Measurements from ENCODE around the gene GSDMA.
A peak's percentile ranks its signal among the peaks of the same experiment; 100 is the strongest.

The GSDMA gene

DNA sequence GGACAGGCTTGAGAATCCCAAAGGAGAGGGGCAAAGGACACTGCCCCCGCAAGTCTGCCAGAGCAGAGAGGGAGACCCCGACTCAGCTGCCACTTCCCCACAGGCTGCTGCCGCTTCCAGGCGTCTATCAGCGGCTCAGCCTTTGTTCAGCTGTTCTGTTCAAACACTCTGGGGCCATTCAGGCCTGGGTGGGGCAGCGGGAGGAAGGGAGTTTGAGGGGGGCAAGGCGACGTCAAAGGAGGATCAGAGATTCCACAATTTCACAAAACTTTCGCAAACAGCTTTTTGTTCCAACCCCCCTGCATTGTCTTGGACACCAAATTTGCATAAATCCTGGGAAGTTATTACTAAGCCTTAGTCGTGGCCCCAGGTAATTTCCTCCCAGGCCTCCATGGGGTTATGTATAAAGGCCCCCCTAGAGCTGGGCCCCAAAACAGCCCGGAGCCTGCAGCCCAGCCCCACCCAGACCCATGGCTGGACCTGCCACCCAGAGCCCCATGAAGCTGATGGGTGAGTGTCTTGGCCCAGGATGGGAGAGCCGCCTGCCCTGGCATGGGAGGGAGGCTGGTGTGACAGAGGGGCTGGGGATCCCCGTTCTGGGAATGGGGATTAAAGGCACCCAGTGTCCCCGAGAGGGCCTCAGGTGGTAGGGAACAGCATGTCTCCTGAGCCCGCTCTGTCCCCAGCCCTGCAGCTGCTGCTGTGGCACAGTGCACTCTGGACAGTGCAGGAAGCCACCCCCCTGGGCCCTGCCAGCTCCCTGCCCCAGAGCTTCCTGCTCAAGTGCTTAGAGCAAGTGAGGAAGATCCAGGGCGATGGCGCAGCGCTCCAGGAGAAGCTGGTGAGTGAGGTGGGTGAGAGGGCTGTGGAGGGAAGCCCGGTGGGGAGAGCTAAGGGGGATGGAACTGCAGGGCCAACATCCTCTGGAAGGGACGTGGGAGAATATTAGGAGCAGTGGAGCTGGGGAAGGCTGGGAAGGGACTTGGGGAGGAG, 52.5 kb downstream of the GSDMA start, which contains the start of gene CSF3:
CSF3 (plus strand) TSS at position 436 of the 993 bp plus-strand sequence; CDS start at position 471, 35 bp downstream.
- H3K27ac ChIP-seq, result 0 out of 2 replicates have a peak within 1 kb of the TSS, but pooled peaks have one; percentile 9

DNA sequence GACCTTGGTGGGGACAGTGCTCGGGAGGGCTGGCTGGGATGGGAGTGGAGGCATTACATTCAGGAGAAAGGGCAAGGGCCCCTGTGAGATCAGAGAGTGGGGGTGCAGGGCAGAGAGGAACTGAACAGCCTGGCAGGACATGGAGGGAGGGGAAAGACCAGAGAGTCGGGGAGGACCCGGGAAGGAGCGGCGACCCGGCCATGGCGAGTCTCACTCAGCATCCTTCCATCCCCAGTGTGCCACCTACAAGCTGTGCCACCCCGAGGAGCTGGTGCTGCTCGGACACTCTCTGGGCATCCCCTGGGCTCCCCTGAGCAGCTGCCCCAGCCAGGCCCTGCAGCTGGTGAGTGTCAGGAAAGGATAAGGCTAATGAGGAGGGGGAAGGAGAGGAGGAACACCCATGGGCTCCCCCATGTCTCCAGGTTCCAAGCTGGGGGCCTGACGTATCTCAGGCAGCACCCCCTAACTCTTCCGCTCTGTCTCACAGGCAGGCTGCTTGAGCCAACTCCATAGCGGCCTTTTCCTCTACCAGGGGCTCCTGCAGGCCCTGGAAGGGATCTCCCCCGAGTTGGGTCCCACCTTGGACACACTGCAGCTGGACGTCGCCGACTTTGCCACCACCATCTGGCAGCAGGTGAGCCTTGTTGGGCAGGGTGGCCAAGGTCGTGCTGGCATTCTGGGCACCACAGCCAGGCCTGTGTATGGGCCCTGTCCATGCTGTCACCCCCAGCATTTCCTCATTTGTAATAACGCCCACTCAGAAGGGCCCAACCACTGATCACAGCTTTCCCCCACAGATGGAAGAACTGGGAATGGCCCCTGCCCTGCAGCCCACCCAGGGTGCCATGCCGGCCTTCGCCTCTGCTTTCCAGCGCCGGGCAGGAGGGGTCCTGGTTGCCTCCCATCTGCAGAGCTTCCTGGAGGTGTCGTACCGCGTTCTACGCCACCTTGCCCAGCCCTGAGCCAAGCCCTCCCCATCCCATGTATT, 53.5 kb downstream of the GSDMA start:
- TF ChIP-seq, protein P1, sequence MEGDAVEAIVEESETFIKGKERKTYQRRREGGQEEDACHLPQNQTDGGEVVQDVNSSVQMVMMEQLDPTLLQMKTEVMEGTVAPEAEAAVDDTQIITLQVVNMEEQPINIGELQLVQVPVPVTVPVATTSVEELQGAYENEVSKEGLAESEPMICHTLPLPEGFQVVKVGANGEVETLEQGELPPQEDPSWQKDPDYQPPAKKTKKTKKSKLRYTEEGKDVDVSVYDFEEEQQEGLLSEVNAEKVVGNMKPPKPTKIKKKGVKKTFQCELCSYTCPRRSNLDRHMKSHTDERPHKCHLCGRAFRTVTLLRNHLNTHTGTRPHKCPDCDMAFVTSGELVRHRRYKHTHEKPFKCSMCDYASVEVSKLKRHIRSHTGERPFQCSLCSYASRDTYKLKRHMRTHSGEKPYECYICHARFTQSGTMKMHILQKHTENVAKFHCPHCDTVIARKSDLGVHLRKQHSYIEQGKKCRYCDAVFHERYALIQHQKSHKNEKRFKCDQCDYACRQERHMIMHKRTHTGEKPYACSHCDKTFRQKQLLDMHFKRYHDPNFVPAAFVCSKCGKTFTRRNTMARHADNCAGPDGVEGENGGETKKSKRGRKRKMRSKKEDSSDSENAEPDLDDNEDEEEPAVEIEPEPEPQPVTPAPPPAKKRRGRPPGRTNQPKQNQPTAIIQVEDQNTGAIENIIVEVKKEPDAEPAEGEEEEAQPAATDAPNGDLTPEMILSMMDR (conservative IDR thresholded peaks at IDR 0.05), result no peak
- H3K27ac ChIP-seq, result no peak overlapping the region

More for the DNA sequence above, 52.5 kb downstream of the GSDMA start, which contains the start of gene CSF3:
- TF ChIP-seq, protein P1 (conservative IDR thresholded peaks at IDR 0.05), result no peak

DNA sequence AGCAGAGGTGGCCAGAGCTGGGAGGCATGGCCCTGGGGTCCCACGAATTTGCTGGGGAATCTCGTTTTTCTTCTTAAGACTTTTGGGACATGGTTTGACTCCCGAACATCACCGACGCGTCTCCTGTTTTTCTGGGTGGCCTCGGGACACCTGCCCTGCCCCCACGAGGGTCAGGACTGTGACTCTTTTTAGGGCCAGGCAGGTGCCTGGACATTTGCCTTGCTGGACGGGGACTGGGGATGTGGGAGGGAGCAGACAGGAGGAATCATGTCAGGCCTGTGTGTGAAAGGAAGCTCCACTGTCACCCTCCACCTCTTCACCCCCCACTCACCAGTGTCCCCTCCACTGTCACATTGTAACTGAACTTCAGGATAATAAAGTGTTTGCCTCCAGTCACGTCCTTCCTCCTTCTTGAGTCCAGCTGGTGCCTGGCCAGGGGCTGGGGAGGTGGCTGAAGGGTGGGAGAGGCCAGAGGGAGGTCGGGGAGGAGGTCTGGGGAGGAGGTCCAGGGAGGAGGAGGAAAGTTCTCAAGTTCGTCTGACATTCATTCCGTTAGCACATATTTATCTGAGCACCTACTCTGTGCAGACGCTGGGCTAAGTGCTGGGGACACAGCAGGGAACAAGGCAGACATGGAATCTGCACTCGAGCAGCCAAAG, 54.7 kb downstream of the GSDMA start:
- TF ChIP-seq, protein P1 (conservative IDR thresholded peaks at IDR 0.05), result no peak
- no peak overlapping the region for H3K27ac ChIP-seq

DNA sequence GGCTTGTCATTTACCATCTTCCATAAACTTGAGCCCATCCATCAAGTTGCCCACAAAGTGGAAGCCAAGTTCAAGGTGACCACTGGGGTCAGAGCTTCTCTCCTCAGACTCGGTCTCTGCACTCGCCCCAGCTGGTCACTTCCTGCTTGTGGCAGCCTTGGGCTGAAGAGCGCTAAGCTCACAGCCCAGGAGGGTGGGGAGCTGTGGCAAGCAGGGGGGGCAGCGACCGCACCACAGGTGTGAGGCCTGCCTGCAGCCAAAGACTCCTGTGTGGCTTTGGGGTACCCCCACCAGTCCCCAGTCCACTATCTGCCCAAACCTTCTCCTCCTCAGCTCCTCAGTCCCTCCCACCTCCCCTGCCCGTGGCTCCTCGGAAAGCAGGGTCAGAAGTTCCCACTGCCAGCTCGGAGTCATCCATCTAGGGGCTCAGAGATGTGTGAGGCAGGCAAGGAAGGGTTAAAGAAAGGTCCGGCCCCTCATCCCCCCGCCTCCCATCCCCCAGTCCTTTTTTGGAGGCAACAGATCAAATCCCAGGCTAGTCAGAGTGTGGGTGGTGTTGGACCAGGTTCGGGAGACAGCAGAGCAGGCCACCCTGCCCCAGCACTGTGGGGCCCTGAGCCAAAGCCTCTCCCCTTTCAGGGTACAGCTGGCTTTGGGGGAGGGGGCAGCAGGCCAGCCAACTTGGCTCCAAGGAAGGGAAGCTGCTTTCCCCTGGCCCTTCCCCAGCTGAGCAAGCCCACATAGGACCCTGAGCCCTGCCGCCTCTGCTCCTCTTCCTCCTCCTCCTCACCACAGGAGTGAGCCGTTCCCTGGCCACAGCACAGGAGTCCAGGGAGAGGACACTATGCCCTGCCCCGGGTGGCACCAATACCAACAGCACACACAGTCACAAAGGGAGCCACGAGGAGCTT, 55.7 kb downstream of the GSDMA start:
- no peak overlapping the region for H3K27ac ChIP-seq
- TF ChIP-seq, protein P1 (conservative IDR thresholded peaks at IDR 0.05), result no peak

DNA sequence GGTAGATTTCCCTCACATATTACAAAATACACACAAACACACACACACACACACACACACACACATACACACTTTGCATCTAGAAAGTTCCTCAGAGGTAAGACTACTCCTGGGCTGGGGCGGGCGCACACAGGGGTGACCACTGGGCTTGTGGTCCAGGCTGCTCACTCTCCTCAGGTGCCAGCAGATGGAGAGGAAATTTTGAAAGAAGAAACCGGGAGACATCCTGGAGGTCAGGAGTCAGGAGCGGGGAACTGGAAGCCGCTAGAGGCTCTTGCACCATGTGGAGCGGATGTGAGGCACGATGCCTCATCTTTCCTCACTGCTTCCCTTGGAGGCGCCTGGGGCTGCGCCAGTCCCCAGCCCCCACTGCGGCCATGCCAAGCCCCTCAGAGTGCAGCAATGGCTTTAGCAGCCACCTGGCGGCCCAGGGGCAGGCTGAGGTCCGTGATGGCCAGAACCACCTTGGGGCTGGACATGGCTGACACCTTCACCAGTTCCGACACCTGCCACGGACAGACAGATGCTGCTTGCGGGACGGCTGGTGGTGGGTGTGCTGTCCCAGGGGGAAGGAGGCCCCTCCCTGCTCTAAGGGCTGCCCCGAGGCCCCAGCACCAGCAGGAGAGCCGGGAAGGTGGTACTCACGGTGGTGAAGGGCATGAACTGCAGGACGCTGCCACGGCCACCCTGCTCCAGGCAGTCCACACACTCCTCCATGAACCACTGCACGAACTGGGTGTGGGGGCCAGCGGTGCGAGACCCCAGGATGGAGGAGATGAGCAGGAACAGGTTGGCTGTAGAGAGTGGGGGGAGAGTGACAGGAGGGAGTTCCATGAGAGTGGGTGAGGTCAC, 56.6 kb downstream of the GSDMA start:
- no peak overlapping the region for H3K27ac ChIP-seq
- TF ChIP-seq, protein P1 (conservative IDR thresholded peaks at IDR 0.05), result 0 out of 2 replicates have a peak, but pooled peaks have one; percentile 5
